Neural cell (in vitro differentiated cells): ENCODE measurements around the gene EEF1AKMT4. TPM values are rescaled to one million over a fixed set of nuclear protein-coding genes. Genes with fewer than 3 reads are reported as not detected.

Experiments
- H2AFZ ChIP-seq: fragments of 200-600, 300-800 bp; sonication (generic), shearing (Covaris generic); 2 replicates; pipeline ENCODE4 v1.6.0; 2014; ENCODE audit warnings: low read depth, mild to moderate bottlenecking, antibody characterized with exemption, low read length, moderate library complexity
- H3F3A ChIP-seq: fragments of 200-600 bp; shearing (Covaris generic); 2 replicates; pipeline ENCODE4 v1.6.1; 2016; ENCODE audit warnings: mild to moderate bottlenecking, moderate library complexity, mixed read lengths, antibody characterized with exemption, low read length; ENCODE audit not compliant: insufficient read depth, poor library complexity, severe bottlenecking
- H3K27ac ChIP-seq: fragments of 200-600, 300-800 bp; sonication (generic), shearing (Covaris generic); 2 replicates; pipeline ENCODE4 v1.5.1; 2014; ENCODE audit warnings: mild to moderate bottlenecking, low read length, moderate library complexity
- H3K27me3 ChIP-seq: fragments of 300-800, 200-600 bp; sonication (generic), shearing (Covaris generic); 2 replicates; pipeline ENCODE4 v1.6.0; 2014; ENCODE audit warnings: mild to moderate bottlenecking, low read depth, low read length, moderate library complexity; ENCODE audit not compliant: insufficient read depth
- H3K36me3 ChIP-seq: fragments of 300-800, 200-600 bp; sonication (generic), shearing (Covaris generic); 2 replicates; pipeline ENCODE4 v1.5.1; 2014; ENCODE audit warnings: mild to moderate bottlenecking, antibody characterized with exemption, low read length, moderate library complexity; ENCODE audit not compliant: insufficient read depth
- H3K4me2 ChIP-seq: fragments of 300-800, 200-600 bp; sonication (generic), shearing (Covaris generic); 2 replicates; pipeline ENCODE4 v1.6.0; 2014; ENCODE audit warnings: mild to moderate bottlenecking, low read length
- H3K4me3 ChIP-seq: fragments of 300-800, 200-600 bp; sonication (generic), shearing (Covaris generic); 2 replicates; pipeline ENCODE4 v1.5.1; 2014; ENCODE audit warnings: mild to moderate bottlenecking, low read length, moderate library complexity
- H3K79me2 ChIP-seq: fragments of 200-600 bp; shearing (Covaris generic); replicated peaks from 2 replicates; pipeline ENCODE4 v1.6.0; 2014; ENCODE audit warnings: mild to moderate bottlenecking, low read length, moderate library complexity; ENCODE audit not compliant: insufficient read depth
- H3K9ac ChIP-seq: fragments of 300-800, 200-600 bp; sonication (generic), shearing (Covaris generic); 2 replicates; pipeline ENCODE4 v1.6.1; 2016; ENCODE audit warnings: mild to moderate bottlenecking, low read length, mixed read lengths
- H3K9me2 ChIP-seq: fragments of 200-600 bp; shearing (Covaris generic); 2 replicates; pipeline ENCODE4 v1.6.1; 2016; ENCODE audit warnings: mild to moderate bottlenecking, low read length, mixed read lengths; ENCODE audit not compliant: insufficient read depth
- H3K9me3 ChIP-seq: fragments of 200-600, 300-800 bp; sonication (generic), shearing (Covaris generic); 2 replicates; pipeline ENCODE4 v1.6.1; 2016; ENCODE audit warnings: mild to moderate bottlenecking, mixed run types, low read length, moderate library complexity, mixed read lengths
- H4K20me1 ChIP-seq: fragments of 200-600 bp; shearing (Covaris generic); 2 replicates; pipeline ENCODE4 v1.6.1; 2016; ENCODE audit warnings: mild to moderate bottlenecking, mixed run types; ENCODE audit not compliant: insufficient read depth
- CTCF ChIP-seq: fragments of 450-650 bp; IDR thresholded peaks from 2 replicates; pipeline ENCODE4 v1.5.1; 2014; ENCODE audit warnings: antibody characterized with exemption, mild to moderate bottlenecking, moderate library complexity; ENCODE audit not compliant: poor library complexity, severe bottlenecking
- EP300 ChIP-seq: fragments of 450-650 bp; conservative IDR thresholded peaks from 2 replicates; pipeline ENCODE4 v1.6.1; 2014; ENCODE audit warnings: antibody characterized with exemption, mild to moderate bottlenecking, moderate library complexity; ENCODE audit not compliant: poor library complexity, severe bottlenecking
- EZH2 ChIP-seq: fragments of 200-600, 300-800 bp; shearing (Covaris generic), sonication (generic); IDR thresholded peaks from 2 replicates; pipeline ENCODE4 v1.6.1; 2014; ENCODE audit warnings: antibody characterized with exemption, low read length, borderline replicate concordance, mild to moderate bottlenecking; ENCODE audit not compliant: insufficient read depth, poor library complexity, severe bottlenecking
- MXI1 ChIP-seq: fragments of 450-650 bp; conservative IDR thresholded peaks from 2 replicates; pipeline ENCODE4 v1.6.1; 2014; ENCODE audit warnings: antibody characterized with exemption, mild to moderate bottlenecking; ENCODE audit not compliant: poor library complexity, severe bottlenecking
- POLR2AphosphoS5 ChIP-seq: IDR thresholded peaks from 2 replicates; pipeline ENCODE4 v1.6.1; 2012
- RAD21 ChIP-seq: fragments of 450-650 bp; conservative IDR thresholded peaks from 2 replicates; pipeline ENCODE4 v1.6.1; 2014; ENCODE audit warnings: antibody characterized with exemption, mild to moderate bottlenecking, moderate library complexity
- REST ChIP-seq: IDR thresholded peaks from 2 replicates; pipeline ENCODE4 v1.6.1; 2012; ENCODE audit warnings: borderline replicate concordance
- SMC3 ChIP-seq: fragments of 450-650 bp; conservative IDR thresholded peaks from 2 replicates; pipeline ENCODE4 v1.6.1; 2014; ENCODE audit warnings: antibody characterized with exemption, mild to moderate bottlenecking, moderate library complexity; ENCODE audit not compliant: poor library complexity
- TAF1 ChIP-seq: IDR thresholded peaks from 2 replicates; pipeline ENCODE4 v1.6.1; 2012; ENCODE audit warnings: low read depth
- polyA plus RNA-seq: library from polyadenylated mRNA; depleted of rRNA; stranded (reverse); fragments of >200 nt; gene quantifications from 2 replicates; pipeline ENCODE4 v1.2.3, GENCODE V29; 2014

Gene EEF1AKMT4
- polyA plus RNA-seq, 1 donor from 2014 or later, result 1.6 TPM

GRCh38 chr3:184260724-184261269 lies 11.3 kb downstream of the EEF1AKMT4 start:
- H3K27ac ChIP-seq, result peak overlapping the region; percentile 52
- H3K27me3 ChIP-seq, result peaks cover 47% of the 10 kb centered on the region
- peak overlapping the region; percentile 75 for H3K4me3 ChIP-seq
- no peaks in the 10 kb centered on the region for H4K20me1 ChIP-seq
- no peak for TF ChIP-seq TAF1
- TF ChIP-seq CTCF, result peak; percentile 27
- no peak for TF ChIP-seq MXI1
- peak overlapping the region; percentile 85 for H3K9ac ChIP-seq
- peak overlapping the region; percentile 24 for H2AFZ ChIP-seq
- no peaks in the 10 kb centered on the region for H3K36me3 ChIP-seq
- H3K9me2 ChIP-seq, result no peaks in the 10 kb centered on the region
- H3K9me3 ChIP-seq, result no peaks in the 10 kb centered on the region
- H3F3A ChIP-seq, result no peaks in the 10 kb centered on the region
- peak overlapping the region; percentile 53 for H3K4me2 ChIP-seq
- no peaks in the 10 kb centered on the region for H3K79me2 ChIP-seq

- peaks cover 47% of the 10 kb centered on the region for H3K27me3 ChIP-seq
- peak within 1 kb of the TSS; percentile 75 for H3K4me3 ChIP-seq
- peak; percentile 9 for TF ChIP-seq MXI1
- TF ChIP-seq SMC3, result no peak
- peak within 1 kb of the TSS; percentile 82 for H3K27ac ChIP-seq
- peak within 1 kb of the TSS; percentile 73 for H3K4me2 ChIP-seq
- no peaks in the 10 kb centered on the region for H3K9me2 ChIP-seq
- peak within 1 kb of the TSS; percentile 85 for H3K9ac ChIP-seq
- H2AFZ ChIP-seq, result peak within 1 kb of the TSS; percentile 60
- no peaks in the 10 kb centered on the region for H3K79me2 ChIP-seq
- no peaks in the 10 kb centered on the region for H3F3A ChIP-seq
- H4K20me1 ChIP-seq, result no peaks in the 10 kb centered on the region
- no peaks in the 10 kb centered on the region for H3K9me3 ChIP-seq
- H3K36me3 ChIP-seq, result no peaks in the 10 kb centered on the region
These were observed 11.9 kb downstream of the EEF1AKMT4 start, which contains the start of gene CAMK2N2 for GRCh38 chr3:184261270-184261853. Gene CAMK2N2 (minus strand): TSS chr3:184261553. CDS start chr3:184261285, 268 bp downstream.

GRCh38 chr3:184261854-184262763 lies 12.6 kb downstream of the EEF1AKMT4 start:
- Histone ChIP-seq H3K27me3 (peaks cover 47% of the 10 kb centered on the region), H3K9ac (peak overlapping the region; percentile 85), H3K79me2 (no peaks in the 10 kb centered on the region), H3K36me3 (no peaks in the 10 kb centered on the region), H4K20me1 (no peaks in the 10 kb centered on the region), H3F3A (no peaks in the 10 kb centered on the region), H3K4me2 (peak overlapping the region; percentile 73), H3K4me3 (peak overlapping the region; percentile 75), H2AFZ (peak overlapping the region; percentile 60), H3K9me3 (no peaks in the 10 kb centered on the region), H3K27ac (peak overlapping the region; percentile 82), H3K9me2 (no peaks in the 10 kb centered on the region)
- no peak for TF ChIP-seq REST
- TF ChIP-seq CTCF, result peak; percentile 23
- peak; percentile 76 for TF ChIP-seq POLR2AphosphoS5
- peak; percentile 8 for TF ChIP-seq SMC3
- TF ChIP-seq EZH2, result no peak
- TF ChIP-seq RAD21, result no peak
- TF ChIP-seq EP300, result no peak
- TF ChIP-seq MXI1, result peak; percentile 27
- TF ChIP-seq TAF1, result peak; percentile 37
